Activated T-cell treated with anti-CD3 and anti-CD28 coated beads, Interleukin-2, amount 50 U/mL, for 72 hours (primary cell): Measurements from ENCODE around the gene AKAP13. TPM values are rescaled to one million over a fixed set of nuclear protein-coding genes. Genes with fewer than 3 reads are reported as not detected.

Source experiments
- ATAC-seq, 2 donors: fragments of 150-1000 bp; cut with Tn5 transposase; replicated peaks in 1 of 2; 2 replicates each; pipeline ENCODE4 v1.10.0; 2021; ENCODE audit warnings: moderate library complexity in 2 of 2, mild to moderate bottlenecking in 1 of 2
- DNase-seq, 2 donors: peaks; one replicate each; pipeline ENCODE4 v3.0.0; 2021 to 2022; ENCODE audit warnings: mixed read lengths in 1 of 2
- H3K27ac Mint-ChIP-seq: one replicate; pipeline ENCODE4 v1.8.0; 2022; ENCODE audit warnings: mild to moderate bottlenecking, moderate library complexity, mixed read lengths
- H3K27me3 Mint-ChIP-seq: one replicate; pipeline ENCODE4 v1.8.0; 2022; ENCODE audit warnings: low read depth, mixed read lengths
- H3K36me3 Mint-ChIP-seq, 2 donors: one replicate each; pipeline ENCODE4 v1.8.0; 2022; ENCODE audit warnings: mixed read lengths in 2 of 2, mild to moderate bottlenecking in 1 of 2; ENCODE audit not compliant: insufficient read depth in 2 of 2
- H3K4me1 Mint-ChIP-seq: one replicate; pipeline ENCODE4 v1.8.0; 2022; ENCODE audit warnings: low read depth, mixed read lengths
- H3K4me3 Mint-ChIP-seq, 2 donors: one replicate each; pipeline ENCODE4 v1.8.0; 2022; ENCODE audit warnings: mild to moderate bottlenecking in 2 of 2, mixed read lengths in 2 of 2, moderate library complexity in 2 of 2
- H3K9me3 Mint-ChIP-seq, 2 donors: one replicate each; pipeline ENCODE4 v1.8.0; 2022; ENCODE audit warnings: mixed read lengths in 2 of 2
- total RNA-seq, 2 donors: library from RNA; stranded (reverse); gene quantifications; one replicate each; pipeline ENCODE4 v1.2.3, GENCODE V29; 2022

AKAP13 gene
- total RNA-seq, 2 donors from 2014 or later: 134 to 185 TPM

DNA sequence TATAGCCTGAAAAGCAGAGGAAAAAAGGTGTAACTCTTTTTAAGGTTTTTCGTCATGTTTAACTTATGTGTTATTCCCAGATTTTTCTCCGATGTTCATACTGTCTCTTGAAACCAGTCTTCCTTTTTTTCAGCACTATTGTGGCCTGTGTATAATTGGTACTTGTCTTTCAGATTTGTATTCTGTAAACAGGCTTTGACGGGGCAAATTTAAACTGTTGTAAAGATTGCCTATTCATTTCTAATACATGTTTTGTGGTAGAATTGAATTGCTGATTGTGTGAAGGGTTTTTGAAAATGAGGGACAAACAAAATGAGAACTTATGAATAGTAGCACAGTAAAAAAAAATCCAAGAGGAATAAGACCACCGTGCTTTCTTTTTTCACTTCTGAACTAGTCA lies 33.6 kb downstream of the AKAP13 start:
- Mint-ChIP-seq H3K27ac (peak overlapping the region; percentile 81), H3K27me3 (no peaks in the 10 kb centered on the region), H3K4me3 (peak overlapping the region; percentile 3 to 66), H3K9me3 (no peaks in the 10 kb centered on the region), H3K36me3 (peaks cover 0 to 2% of the 10 kb centered on the region in 2 donors), H3K4me1 (peaks cover 87% of the 10 kb centered on the region)
- DNase-seq: no peak
- ATAC-seq: no peak

GRCh38 chr15:85414495-85414894 lies 34.1 kb downstream of the AKAP13 start:
- DNase-seq (no peak), ATAC-seq (no peak)
- Mint-ChIP-seq H3K4me1 (peaks cover 87% of the 10 kb centered on the region), H3K9me3 (no peaks in the 10 kb centered on the region), H3K27me3 (no peaks in the 10 kb centered on the region), H3K36me3 (peaks cover 3 to 4% of the 10 kb centered on the region in 2 donors), H3K4me3 (peak overlapping the region; percentile 4 to 66), H3K27ac (peak overlapping the region; percentile 81)

GRCh38 chr15:85414991-85415390 lies 34.6 kb downstream of the AKAP13 start:
- DNase-seq (no peak), ATAC-seq (no peak)
- Mint-ChIP-seq H3K27me3 (no peaks in the 10 kb centered on the region), H3K9me3 (no peaks in the 10 kb centered on the region), H3K27ac (peak overlapping the region; percentile 81), H3K36me3 (peaks cover 3% of the 10 kb centered on the region in 2 donors), H3K4me3 (peak overlapping the region in 1 of 2 donors; percentile 66), H3K4me1 (peaks cover 86% of the 10 kb centered on the region)

- no peaks in the 10 kb centered on the region for H3K27me3 Mint-ChIP-seq
- H3K36me3 Mint-ChIP-seq: peaks cover 2 to 3% of the 10 kb centered on the region in 2 donors
- H3K9me3 Mint-ChIP-seq: no peaks in the 10 kb centered on the region
- DNase-seq (no peak), ATAC-seq (no peak)
- peak overlapping the region; percentile 39 for H3K27ac Mint-ChIP-seq
- H3K4me3 Mint-ChIP-seq: no peak overlapping the region
- H3K4me1 Mint-ChIP-seq: peaks cover 83% of the 10 kb centered on the region
Observed at GRCh38 chr15:85415783-85416182, 35.4 kb downstream of the AKAP13 start.

GRCh38 chr15:85417276-85417675 lies 36.9 kb downstream of the AKAP13 start:
- H3K36me3 Mint-ChIP-seq: peaks cover 2 to 3% of the 10 kb centered on the region in 2 donors
- H3K4me3 Mint-ChIP-seq: no peak overlapping the region
- DNase-seq: no peak
- H3K27me3 Mint-ChIP-seq: no peaks in the 10 kb centered on the region
- H3K4me1 Mint-ChIP-seq: peaks cover 83% of the 10 kb centered on the region
- no peaks in the 10 kb centered on the region for H3K9me3 Mint-ChIP-seq
- H3K27ac Mint-ChIP-seq: peak overlapping the region; percentile 6
- no peak for ATAC-seq

- peaks cover 82% of the 10 kb centered on the region for H3K4me1 Mint-ChIP-seq
- peak overlapping the region; percentile 90 for H3K27ac Mint-ChIP-seq
Observed at GRCh38 chr15:85419161-85419560, 38.8 kb downstream of the AKAP13 start.

GRCh38 chr15:85421116-85421925 lies 40.9 kb downstream of the AKAP13 start:
- ATAC-seq: peak in 1 of 2 donors; percentile 23
- H3K27ac Mint-ChIP-seq: no peak overlapping the region

More at GRCh38 chr15:85419161-85419560, 38.8 kb downstream of the AKAP13 start:
- Mint-ChIP-seq H3K9me3 (no peaks in the 10 kb centered on the region), H3K27me3 (no peaks in the 10 kb centered on the region), H3K36me3 (peaks cover 2 to 3% of the 10 kb centered on the region in 2 donors), H3K4me3 (peak overlapping the region in 1 of 2 donors; percentile 84)
- ATAC-seq (peak; percentile 61 to 80), DNase-seq (no peak)

GRCh38 chr15:85422607-85423006 lies 42.2 kb downstream of the AKAP13 start:
- Mint-ChIP-seq H3K27me3 (no peaks in the 10 kb centered on the region), H3K4me3 (no peak overlapping the region), H3K36me3 (peaks cover 2 to 3% of the 10 kb centered on the region in 2 donors), H3K27ac (no peak overlapping the region), H3K4me1 (peaks cover 69% of the 10 kb centered on the region), H3K9me3 (no peaks in the 10 kb centered on the region)
- no peak for ATAC-seq
- DNase-seq: no peak

More at GRCh38 chr15:85421116-85421925, 40.9 kb downstream of the AKAP13 start:
- peaks cover 76% of the 10 kb centered on the region for H3K4me1 Mint-ChIP-seq
- DNase-seq: no peak
- peak overlapping the region in 1 of 2 donors; percentile 58 for H3K4me3 Mint-ChIP-seq
- no peaks in the 10 kb centered on the region for H3K9me3 Mint-ChIP-seq
- H3K36me3 Mint-ChIP-seq: peaks cover 2 to 3% of the 10 kb centered on the region in 2 donors
- no peaks in the 10 kb centered on the region for H3K27me3 Mint-ChIP-seq

DNA sequence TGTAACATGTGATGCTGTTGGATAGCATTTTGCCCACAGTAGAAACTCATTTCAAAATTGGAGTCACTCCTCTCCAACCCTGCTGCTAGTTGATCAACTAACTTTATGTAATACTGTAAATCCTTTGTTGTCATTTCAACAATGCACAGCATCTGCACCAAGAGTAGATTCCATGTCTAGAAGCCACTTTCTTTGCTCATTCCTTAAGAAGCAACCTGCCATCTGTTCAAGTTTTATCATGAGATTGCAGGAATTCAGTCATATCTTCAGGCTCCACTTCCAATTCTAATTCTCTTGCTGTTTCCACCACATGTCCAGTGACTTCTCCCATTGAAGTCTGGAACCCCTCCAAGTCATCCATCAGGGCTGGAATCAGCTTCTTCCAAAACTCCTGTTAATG lies 42.9 kb downstream of the AKAP13 start:
- DNase-seq: no peak
- Mint-ChIP-seq H3K36me3 (peaks cover 2 to 3% of the 10 kb centered on the region in 2 donors), H3K4me1 (peaks cover 75% of the 10 kb centered on the region), H3K4me3 (no peak overlapping the region), H3K27ac (no peak overlapping the region), H3K9me3 (no peaks in the 10 kb centered on the region), H3K27me3 (no peaks in the 10 kb centered on the region)
- no peak for ATAC-seq

DNA sequence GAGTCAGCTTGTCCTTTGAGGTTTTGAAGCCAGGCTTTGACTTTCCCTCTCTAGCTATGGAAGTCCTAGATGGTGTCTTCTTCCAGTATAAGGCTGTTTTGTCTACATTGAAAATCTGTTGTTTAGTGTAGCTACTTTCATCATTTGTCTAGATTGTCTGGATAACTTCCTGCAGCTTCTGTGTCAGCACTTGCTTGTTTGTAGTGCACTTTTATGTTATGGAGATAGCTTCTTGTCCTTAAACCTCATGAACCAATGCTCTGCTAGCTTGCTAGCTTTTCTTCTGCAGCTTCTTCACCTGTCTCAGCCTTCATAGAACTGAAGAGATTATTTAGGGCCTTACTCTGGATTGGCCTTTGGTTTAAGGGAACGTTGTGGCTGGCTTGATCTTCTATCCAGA lies 43.8 kb downstream of the AKAP13 start:
- Mint-ChIP-seq H3K27ac (no peak overlapping the region), H3K36me3 (peaks cover 2 to 3% of the 10 kb centered on the region in 2 donors), H3K4me3 (no peak overlapping the region), H3K4me1 (peaks cover 78% of the 10 kb centered on the region), H3K9me3 (no peaks in the 10 kb centered on the region), H3K27me3 (no peaks in the 10 kb centered on the region)
- DNase-seq: no peak
- no peak for ATAC-seq

GRCh38 chr15:85426481-85426880 lies 46.1 kb downstream of the AKAP13 start:
- Mint-ChIP-seq H3K27me3 (no peaks in the 10 kb centered on the region), H3K4me1 (peaks cover 83% of the 10 kb centered on the region), H3K36me3 (no peaks in the 10 kb centered on the region), H3K9me3 (no peaks in the 10 kb centered on the region), H3K4me3 (no peak overlapping the region), H3K27ac (no peak overlapping the region)
- ATAC-seq (no peak), DNase-seq (no peak)

DNA sequence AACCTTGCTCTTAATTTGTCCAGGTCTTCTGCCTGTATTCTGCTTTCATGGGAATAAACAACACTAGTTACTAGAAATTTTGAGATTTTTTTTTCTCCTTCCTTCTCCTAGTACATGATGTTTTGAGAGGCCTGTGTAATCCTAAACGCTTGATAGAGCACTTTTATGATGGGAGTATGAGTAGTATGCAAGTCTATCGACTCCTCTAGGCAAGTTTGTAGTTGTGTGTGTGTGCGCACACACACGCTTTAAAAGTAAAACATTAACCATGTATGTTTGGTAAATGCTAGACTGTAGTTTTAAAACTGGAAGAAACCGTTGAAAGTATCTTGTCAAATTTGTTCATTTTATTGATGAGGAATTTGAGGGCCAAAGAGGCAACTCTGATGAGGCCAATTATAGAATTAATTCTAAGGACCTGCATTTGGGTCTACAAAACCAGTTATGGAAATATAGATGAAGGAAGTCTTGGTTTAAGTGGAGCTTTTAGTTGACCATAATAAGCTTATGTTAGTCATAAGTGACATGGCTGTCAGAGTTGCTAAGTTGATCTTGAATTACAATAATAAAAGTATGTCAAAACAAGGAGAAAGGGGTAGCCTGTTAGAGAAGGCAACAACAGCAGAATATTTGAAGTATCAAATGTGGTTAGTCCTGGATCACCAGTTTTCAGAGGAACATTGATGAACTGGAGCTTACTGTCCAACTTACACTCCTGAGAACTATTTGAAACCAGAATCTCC lies 47.1 kb downstream of the AKAP13 start:
- peaks cover 83% of the 10 kb centered on the region for H3K4me1 Mint-ChIP-seq
- no peak overlapping the region for H3K27ac Mint-ChIP-seq
- no peaks in the 10 kb centered on the region for H3K9me3 Mint-ChIP-seq
- H3K27me3 Mint-ChIP-seq: no peaks in the 10 kb centered on the region
- DNase-seq (no peak), ATAC-seq (no peak)
- no peaks in the 10 kb centered on the region for H3K36me3 Mint-ChIP-seq
- H3K4me3 Mint-ChIP-seq: no peak overlapping the region

DNA sequence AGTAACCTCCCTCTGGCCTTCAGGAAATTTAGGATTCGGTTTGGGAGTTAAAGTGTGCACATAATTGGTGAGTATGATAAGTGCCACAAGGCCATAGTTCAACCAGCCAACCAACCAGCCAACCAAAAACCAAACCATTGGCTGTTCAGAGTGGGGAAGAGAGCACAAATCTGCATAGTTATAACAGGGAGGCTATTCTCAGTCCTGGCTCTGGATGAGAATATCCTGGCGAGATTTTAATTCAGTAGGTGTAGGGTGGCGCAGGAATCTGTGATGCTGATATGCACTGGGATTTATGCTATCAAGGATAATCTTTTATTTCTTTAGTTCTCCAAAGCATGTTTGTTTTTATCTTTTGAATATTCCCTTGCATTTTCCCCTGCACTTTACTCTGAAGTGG lies 49.1 kb downstream of the AKAP13 start:
- Mint-ChIP-seq H3K27me3 (no peaks in the 10 kb centered on the region), H3K36me3 (peaks cover 0 to 7% of the 10 kb centered on the region in 2 donors), H3K4me3 (peak overlapping the region in 1 of 2 donors; percentile 66), H3K27ac (no peak overlapping the region), H3K4me1 (peaks cover 69% of the 10 kb centered on the region), H3K9me3 (no peaks in the 10 kb centered on the region)
- no peak for ATAC-seq
- DNase-seq: no peak
